ENCODE measurements around the gene ZNF614. TPM values are rescaled to one million over a fixed set of nuclear protein-coding genes. Genes with fewer than 3 reads are reported as not detected.

ZNF614 gene
- total and polyA plus RNA-seq, 7 donors = 3.3 to 7.7 (median 4.3) TPM

GRCh38 chr19:52020506-52020905, 7.7 kb downstream of the ZNF614 start:
- H3K27ac ChIP-seq = no peak overlapping the region
- TF ChIP-seq CTCF (IDR thresholded peaks at IDR 0.05) = no peak
- no peak for DNase-seq
- WGBS, 3 donors = 96 to 98% (median 97%) methylated on average over 4 of the region's 4 CpGs
- intact Hi-C loops (cut with DNase I) = no loop called here
- no peak for ATAC-seq
- H3K9me3 ChIP-seq = peaks cover 82% of the 10 kb centered on the region
- H3K4me3 ChIP-seq = no peak overlapping the region
- H3K27me3 ChIP-seq (ENCODE audit: insufficient read depth in 3 of 3, low read length in 2 of 3) = no peaks in the 10 kb centered on the region
- no peaks in the 10 kb centered on the region for H3K4me1 ChIP-seq
- H3K36me3 ChIP-seq (ENCODE audit: insufficient read depth in 1 of 2, low read depth in 1 of 2) = peaks cover 57 to 100% of the 10 kb centered on the region in 2 donors

GRCh38 chr19:52010674-52011073, 17.5 kb downstream of the ZNF614 start:
- Histone ChIP-seq H3K4me1 (peaks cover 3% of the 10 kb centered on the region), H3K4me3 (no peak overlapping the region), H3K27ac (no peak overlapping the region), H3K27me3 (ENCODE audit: insufficient read depth in 3 of 3, low read length in 2 of 3) (peaks cover 0 to 1% (median 0%) of the 10 kb centered on the region in 3 donors), H3K9me3 (peaks cover 72% of the 10 kb centered on the region), H3K36me3 (ENCODE audit: insufficient read depth in 1 of 2, low read depth in 1 of 2) (peaks cover 7 to 23% of the 10 kb centered on the region in 2 donors)
- intact Hi-C loops (cut with DNase I) = no loop called here
- WGBS, 3 donors = 78 to 91% (median 88%) methylated on average over 1 of the region's 1 CpG
- TF ChIP-seq CTCF (IDR thresholded peaks at IDR 0.05) = no peak
- DNase-seq (no peak), ATAC-seq (no peak)

GRCh38 chr19:52007806-52008557, 20.2 kb downstream of the ZNF614 start, which contains the start of gene ZNF615:
ZNF615 (minus strand) TSS chr19:52008211; CDS start chr19:52003711, 4,500 bp downstream.
- DNase-seq (peak; percentile 89 to 92), ATAC-seq (peak; percentile 98 to 100 (median 99))
- Histone ChIP-seq H3K27me3 (ENCODE audit: insufficient read depth in 3 of 3, low read length in 2 of 3) (peaks cover 0 to 1% (median 0%) of the 10 kb centered on the region in 3 donors), H3K36me3 (ENCODE audit: insufficient read depth in 1 of 2, low read depth in 1 of 2) (peaks cover 4 to 18% of the 10 kb centered on the region in 2 donors), H3K27ac (peak within 1 kb of the TSS; percentile 86), H3K9me3 (peaks cover 71% of the 10 kb centered on the region), H3K4me1 (peaks cover 3% of the 10 kb centered on the region), H3K4me3 (peak within 1 kb of the TSS; percentile 79)
- intact Hi-C loops (cut with DNase I) = loop anchor here in 1 of 2 donors (2.0 kb wide), 1 partner anchor 21 kb away; the partner anchor contains the start of gene ZNF614
- no peak for TF ChIP-seq CTCF (IDR thresholded peaks at IDR 0.05)
- 0 to 1% (median 0%) methylated on average over 44 of the region's 44 CpGs for WGBS, 3 donors

GRCh38 chr19:52007451-52007805, 20.8 kb downstream of the ZNF614 start:
- peak overlapping the region; percentile 79 for H3K4me3 ChIP-seq
- WGBS, 3 donors = 0 to 1% (median 1%) methylated on average over 9 of the region's 9 CpGs
- peaks cover 3% of the 10 kb centered on the region for H3K4me1 ChIP-seq
- H3K27me3 ChIP-seq (ENCODE audit: insufficient read depth in 3 of 3, low read length in 2 of 3) = peaks cover 0 to 1% (median 0%) of the 10 kb centered on the region in 3 donors
- DNase-seq (no peak), ATAC-seq (peak; percentile 15 to 34 (median 23))
- H3K36me3 ChIP-seq (ENCODE audit: insufficient read depth in 1 of 2, low read depth in 1 of 2) = peaks cover 0 to 18% of the 10 kb centered on the region in 2 donors
- peaks cover 71% of the 10 kb centered on the region for H3K9me3 ChIP-seq
- intact Hi-C loops (cut with DNase I) = no loop called here
- no peak for TF ChIP-seq CTCF (IDR thresholded peaks at IDR 0.05)
- H3K27ac ChIP-seq = no peak overlapping the region
